ENCODE results near the gene GRM3.

GRM3 gene

DNA sequence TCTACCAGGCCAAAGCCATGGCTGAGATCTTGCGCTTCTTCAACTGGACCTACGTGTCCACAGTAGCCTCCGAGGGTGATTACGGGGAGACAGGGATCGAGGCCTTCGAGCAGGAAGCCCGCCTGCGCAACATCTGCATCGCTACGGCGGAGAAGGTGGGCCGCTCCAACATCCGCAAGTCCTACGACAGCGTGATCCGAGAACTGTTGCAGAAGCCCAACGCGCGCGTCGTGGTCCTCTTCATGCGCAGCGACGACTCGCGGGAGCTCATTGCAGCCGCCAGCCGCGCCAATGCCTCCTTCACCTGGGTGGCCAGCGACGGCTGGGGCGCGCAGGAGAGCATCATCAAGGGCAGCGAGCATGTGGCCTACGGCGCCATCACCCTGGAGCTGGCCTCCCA lies 142.7 kb downstream of the GRM3 start:
- DNase-seq (ENCODE audit: low read depth, low spot score): no peak
- CTCF ChIA-PET: no interaction called here
- POLR2A ChIA-PET: no interaction called here
- no peak overlapping the region for H3K4me3 ChIP-seq (ENCODE audit: low read depth, low read length)
- TF ChIP-seq, protein P1, sequence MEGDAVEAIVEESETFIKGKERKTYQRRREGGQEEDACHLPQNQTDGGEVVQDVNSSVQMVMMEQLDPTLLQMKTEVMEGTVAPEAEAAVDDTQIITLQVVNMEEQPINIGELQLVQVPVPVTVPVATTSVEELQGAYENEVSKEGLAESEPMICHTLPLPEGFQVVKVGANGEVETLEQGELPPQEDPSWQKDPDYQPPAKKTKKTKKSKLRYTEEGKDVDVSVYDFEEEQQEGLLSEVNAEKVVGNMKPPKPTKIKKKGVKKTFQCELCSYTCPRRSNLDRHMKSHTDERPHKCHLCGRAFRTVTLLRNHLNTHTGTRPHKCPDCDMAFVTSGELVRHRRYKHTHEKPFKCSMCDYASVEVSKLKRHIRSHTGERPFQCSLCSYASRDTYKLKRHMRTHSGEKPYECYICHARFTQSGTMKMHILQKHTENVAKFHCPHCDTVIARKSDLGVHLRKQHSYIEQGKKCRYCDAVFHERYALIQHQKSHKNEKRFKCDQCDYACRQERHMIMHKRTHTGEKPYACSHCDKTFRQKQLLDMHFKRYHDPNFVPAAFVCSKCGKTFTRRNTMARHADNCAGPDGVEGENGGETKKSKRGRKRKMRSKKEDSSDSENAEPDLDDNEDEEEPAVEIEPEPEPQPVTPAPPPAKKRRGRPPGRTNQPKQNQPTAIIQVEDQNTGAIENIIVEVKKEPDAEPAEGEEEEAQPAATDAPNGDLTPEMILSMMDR (IDR thresholded peaks at IDR 0.05; ENCODE audit: insufficient read depth, low read length, missing control alignments): no peak

DNA sequence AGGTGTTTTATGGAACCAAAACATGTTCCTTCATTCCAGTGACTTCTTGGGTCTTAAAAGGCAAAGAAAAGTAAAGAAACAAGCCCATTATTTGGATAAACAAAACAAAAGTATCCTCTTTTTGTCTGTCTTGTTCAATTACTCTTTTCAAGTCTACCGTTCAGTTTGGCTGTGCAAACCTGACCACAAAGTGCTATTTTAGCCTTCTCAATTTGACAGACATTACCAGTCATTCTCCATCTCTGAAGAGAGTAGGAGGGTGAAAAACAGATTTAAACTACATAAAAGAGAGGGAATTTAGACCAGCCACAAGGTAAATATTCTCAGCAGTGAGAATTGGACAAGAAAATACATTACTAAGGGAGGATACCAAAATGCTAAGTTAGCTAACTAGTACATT lies 145.2 kb downstream of the GRM3 start:
- TF ChIP-seq, protein P1 (IDR thresholded peaks at IDR 0.05; ENCODE audit: insufficient read depth, low read length, missing control alignments): no peak
- POLR2A ChIA-PET: no interaction called here
- H3K4me3 ChIP-seq (ENCODE audit: low read depth, low read length): no peak overlapping the region
- no peak for DNase-seq (ENCODE audit: low read depth, low spot score)
- CTCF ChIA-PET: no interaction called here

DNA sequence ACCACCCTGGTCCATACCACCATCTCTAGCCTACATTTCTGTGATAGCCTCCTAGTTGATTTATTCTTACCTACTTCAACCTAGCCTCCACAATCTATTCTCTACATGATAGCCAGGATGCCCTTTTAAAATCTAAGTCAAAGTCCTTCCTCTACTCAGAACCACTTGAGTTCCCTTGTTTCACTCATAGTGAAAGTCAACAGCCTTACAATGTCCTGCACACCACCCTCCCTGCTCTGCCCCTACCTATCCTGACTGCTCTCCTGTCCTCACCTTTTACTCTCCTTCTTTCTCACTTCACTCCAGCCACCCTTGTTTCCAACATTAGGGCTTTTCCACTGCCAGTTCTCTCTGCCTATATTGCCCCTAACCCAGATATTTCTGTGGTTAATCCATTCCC lies 146.7 kb downstream of the GRM3 start:
- DNase-seq (ENCODE audit: low read depth, low spot score): no peak
- H3K4me3 ChIP-seq (ENCODE audit: low read depth, low read length): no peak overlapping the region
- CTCF ChIA-PET: no interaction called here
- POLR2A ChIA-PET: no interaction called here
- TF ChIP-seq, protein P1 (IDR thresholded peaks at IDR 0.05; ENCODE audit: insufficient read depth, low read length, missing control alignments): no peak

DNA sequence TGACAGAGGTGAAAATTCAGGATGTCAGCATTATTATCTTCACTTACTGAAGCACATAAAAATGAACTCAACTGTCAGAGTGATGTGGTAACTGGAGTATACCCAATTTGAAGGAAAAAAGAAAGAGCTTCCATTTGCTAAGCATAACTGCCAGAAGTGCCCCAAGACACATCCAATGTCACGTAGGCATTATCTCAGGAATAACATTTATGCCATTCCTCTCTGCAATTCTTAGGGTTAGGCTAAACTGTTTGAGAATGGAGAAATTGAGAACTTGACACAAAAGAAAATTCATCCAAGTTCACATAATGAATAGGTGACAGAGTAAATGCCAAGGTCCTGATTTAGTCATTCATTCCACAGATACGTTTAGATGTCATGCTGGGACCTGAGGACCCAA lies 148.6 kb downstream of the GRM3 start:
- CTCF ChIA-PET: no interaction called here
- TF ChIP-seq, protein P1 (IDR thresholded peaks at IDR 0.05; ENCODE audit: insufficient read depth, low read length, missing control alignments): no peak

DNA sequence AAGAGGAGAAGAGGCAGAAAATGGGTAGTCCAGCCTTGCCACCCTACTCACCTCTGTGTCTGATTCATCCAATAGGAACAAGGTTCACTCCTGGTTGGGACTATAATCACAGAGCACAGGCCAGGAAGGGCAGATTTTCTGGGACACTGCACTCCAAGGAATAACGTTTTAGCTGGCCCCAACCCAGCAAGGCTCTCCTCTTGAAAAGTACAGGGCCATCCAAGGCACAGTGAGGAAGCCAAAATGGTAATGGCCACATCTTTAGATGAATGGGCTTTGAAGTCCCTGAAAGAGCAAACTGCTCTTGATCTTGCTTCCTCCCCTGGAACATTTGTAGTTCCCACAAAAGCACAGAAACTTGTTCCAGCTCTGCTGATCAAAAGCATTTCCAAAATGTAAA lies 149.4 kb downstream of the GRM3 start:
- no peak for DNase-seq (ENCODE audit: low read depth, low spot score)
- POLR2A ChIA-PET: no interaction called here
- TF ChIP-seq, protein P1 (IDR thresholded peaks at IDR 0.05; ENCODE audit: insufficient read depth, low read length, missing control alignments): no peak
- no peak overlapping the region for H3K4me3 ChIP-seq (ENCODE audit: low read depth, low read length)
- CTCF ChIA-PET: no interaction called here

More for the DNA sequence above, 148.6 kb downstream of the GRM3 start:
- H3K4me3 ChIP-seq (ENCODE audit: low read depth, low read length): no peak overlapping the region
- no peak for DNase-seq (ENCODE audit: low read depth, low spot score)
- POLR2A ChIA-PET: no interaction called here

DNA sequence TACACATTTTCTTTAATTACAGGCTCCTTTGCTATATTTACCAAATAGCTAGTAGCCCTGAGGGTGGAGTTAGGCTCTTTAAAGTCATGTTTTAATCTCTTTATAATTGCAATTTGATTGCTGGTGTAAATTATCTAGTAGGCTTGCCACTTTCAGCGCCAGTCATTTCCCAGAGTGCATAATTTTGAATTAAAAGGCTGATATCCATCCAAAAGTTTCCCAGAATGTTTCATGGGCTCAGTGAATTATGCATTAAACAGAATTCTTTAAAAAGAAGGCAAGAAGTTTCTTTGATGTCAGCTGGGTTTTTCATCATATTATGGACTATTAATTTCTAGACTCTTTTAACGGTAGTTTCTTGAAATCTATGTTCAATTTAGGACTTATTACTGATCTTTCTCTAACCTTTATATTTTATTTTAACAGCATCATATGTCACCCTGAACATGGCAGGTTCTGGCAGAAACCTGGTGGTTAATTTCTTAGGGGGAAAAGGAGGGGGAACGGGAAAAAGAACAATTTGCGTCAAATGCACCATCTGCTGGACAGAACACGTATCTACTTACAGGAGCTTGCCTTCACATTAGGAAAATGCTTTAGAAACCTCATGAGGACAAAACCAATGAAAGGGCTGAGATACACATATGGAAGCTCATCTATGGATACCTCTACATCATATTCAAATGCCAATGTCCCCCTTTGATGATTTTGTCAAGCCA lies 171.1 kb downstream of the GRM3 start:
- DNase-seq (ENCODE audit: low read depth, low spot score): no peak
- TF ChIP-seq, protein P1 (IDR thresholded peaks at IDR 0.05; ENCODE audit: insufficient read depth, low read length, missing control alignments): peak; percentile 28
- CTCF ChIA-PET: interaction anchor here (0.9 to 1.4 kb wide), 3 partner anchors 21 to 1784 kb away, joined by 3 to 4 read pairs (median 3); no protein-coding TSS in a partner anchor
- POLR2A ChIA-PET: no interaction called here
- no peak overlapping the region for H3K4me3 ChIP-seq (ENCODE audit: low read depth, low read length)
